Measurements from ENCODE around the gene UNC45A.

DNA sequence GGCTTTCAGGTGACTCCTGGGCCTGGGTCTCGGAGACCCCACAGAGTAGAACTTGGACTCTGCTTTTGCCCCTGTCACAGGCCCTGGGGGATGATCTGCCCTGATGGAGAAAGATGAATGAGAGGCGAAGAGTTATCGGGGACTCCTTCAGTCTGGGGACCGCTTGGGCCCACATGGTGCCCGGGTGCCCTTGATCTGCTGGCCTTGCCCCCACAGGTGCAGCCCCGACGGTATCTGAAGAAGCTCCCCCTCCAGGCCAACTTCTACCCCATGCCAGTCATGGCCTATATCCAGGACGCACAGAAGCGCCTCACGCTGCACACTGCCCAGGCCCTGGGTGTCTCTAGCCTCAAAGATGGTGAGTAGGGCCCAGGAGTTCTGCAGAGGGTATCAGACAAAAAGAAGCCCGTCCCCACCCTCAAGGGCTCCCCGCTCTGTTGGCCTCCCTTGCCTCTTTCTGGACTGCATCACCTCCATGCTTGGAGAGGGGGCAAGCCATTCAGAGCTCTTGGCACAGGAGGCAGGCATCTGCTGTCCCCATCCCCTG, 21.6 kb upstream of the UNC45A start:
- TF ChIP-seq, protein P1, sequence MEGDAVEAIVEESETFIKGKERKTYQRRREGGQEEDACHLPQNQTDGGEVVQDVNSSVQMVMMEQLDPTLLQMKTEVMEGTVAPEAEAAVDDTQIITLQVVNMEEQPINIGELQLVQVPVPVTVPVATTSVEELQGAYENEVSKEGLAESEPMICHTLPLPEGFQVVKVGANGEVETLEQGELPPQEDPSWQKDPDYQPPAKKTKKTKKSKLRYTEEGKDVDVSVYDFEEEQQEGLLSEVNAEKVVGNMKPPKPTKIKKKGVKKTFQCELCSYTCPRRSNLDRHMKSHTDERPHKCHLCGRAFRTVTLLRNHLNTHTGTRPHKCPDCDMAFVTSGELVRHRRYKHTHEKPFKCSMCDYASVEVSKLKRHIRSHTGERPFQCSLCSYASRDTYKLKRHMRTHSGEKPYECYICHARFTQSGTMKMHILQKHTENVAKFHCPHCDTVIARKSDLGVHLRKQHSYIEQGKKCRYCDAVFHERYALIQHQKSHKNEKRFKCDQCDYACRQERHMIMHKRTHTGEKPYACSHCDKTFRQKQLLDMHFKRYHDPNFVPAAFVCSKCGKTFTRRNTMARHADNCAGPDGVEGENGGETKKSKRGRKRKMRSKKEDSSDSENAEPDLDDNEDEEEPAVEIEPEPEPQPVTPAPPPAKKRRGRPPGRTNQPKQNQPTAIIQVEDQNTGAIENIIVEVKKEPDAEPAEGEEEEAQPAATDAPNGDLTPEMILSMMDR (IDR thresholded peaks at IDR 0.05), result no peak
- TF ChIP-seq ZFX (IDR thresholded peaks at IDR 0.05; ENCODE audit: borderline replicate concordance), result no peak

All from 22Rv1 (cell line).